ENCODE measurements around the gene CPB2. TPM values are rescaled to one million over a fixed set of nuclear protein-coding genes. Genes with fewer than 3 reads are reported as not detected.

The CPB2 gene
- polyA plus RNA-seq, 1 donor: 0.11 TPM

DNA sequence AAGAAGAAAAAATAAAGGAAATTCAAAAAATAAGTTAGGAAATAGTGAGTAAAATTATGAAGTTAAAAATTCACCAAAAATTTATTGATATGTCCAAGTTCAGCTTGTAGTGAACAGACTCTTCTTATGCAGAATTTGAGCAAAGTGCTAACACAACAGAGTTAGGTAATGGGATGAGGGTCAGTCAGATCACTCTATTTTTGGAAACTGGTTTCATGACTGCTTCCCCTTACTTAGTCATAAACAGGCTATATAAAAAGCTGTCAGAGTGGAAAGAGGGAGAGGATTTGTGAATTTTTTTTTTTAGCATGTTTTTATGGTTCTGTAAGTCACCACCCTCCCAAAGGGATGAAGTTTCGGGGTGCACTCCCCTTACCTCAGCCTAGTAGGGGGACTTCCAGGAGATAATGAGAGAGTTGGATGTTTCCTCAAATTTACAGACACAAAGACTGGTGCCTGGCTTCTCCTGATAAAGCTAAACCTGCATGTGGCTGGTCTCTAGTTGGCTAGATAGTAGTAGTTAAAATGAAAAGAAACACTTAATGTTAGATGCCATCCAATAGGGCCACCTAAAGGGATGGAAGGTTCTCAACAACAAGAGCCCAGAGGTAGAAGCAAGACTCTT, 4.5 kb downstream of the CPB2 start:
- no peak for DNase-seq (ENCODE audit: low read depth)

DNA sequence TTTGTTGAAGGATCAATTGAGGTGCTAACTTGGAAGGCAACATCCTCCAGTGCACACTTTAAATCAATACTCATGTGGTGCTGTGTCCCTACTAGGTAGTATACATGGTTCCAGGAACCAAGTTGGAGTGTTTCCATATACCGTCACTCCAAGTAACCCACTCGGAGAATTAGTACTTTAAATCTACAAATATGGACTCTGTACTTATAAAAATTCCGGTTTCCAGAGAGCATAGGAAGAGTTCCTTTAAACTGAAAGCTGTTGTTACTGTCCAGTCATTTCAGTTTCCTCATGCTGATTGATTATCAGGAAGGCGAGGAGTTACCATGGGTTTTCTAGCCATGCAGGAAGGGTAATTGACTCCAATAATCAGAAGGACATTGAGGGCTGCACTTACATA, 7.2 kb downstream of the CPB2 start:
- no peak for DNase-seq (ENCODE audit: low read depth)

DNA sequence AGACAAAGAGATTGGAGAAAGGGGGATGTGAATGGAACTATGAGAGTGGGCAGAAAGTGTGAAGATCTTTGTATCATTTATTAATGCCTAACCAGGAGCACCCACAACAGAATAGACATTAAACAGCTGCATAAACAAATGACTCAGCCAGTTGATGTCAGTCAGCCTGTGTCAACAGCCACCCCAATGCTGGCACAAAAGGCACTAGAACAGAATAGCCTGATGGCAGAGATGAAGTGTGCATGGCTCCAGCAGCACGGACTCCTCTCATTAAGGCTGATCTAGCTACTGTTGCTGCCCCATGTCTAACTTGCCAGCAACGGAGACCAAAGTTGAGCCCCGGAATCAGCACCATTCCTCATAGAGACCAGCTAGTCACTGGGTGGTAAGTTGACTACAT, 7.8 kb downstream of the CPB2 start:
- no peak for DNase-seq (ENCODE audit: low read depth)

GRCh38 chr13:46094478-46094877, 10.4 kb downstream of the CPB2 start:
- DNase-seq (ENCODE audit: low read depth): no peak

DNA sequence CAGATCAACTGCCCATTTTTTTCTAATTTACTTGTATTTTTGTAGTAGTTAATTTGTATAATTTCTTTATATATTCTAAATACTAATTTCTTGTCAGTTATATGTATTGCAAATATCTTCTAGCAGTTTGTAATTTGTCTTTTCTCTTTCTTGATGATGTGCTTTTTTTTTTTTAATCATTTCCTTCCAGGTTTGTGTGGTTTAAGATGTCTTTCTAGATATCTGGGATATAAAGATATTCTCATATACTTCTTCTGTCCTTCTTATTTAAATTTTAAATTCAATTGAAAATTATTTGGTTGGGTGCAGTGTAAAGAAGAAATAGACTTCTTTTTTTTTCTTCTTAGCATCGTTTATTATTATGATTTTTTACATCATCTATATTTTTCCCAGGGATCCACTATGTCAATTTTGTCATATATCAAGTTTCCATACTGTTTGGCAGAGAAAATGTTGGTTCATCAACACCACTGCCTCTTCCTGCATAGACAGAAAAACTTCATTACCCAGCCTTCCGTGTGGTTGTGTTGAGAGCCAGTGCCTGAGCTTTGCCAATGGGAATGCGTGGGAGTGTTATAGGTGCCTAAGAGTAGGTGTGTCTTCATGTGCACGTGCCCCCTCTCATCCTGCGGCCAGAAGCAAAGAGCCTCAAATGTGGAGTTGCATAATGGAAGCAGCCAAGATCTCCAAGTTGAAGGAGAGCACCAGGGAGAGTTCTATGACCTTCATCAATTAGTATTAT, 15.8 kb downstream of the CPB2 start:
- no peak for DNase-seq (ENCODE audit: low read depth)

- no peak for DNase-seq (ENCODE audit: low read depth)
Measured at GRCh38 chr13:46087481-46087880, 17.4 kb downstream of the CPB2 start.

DNA sequence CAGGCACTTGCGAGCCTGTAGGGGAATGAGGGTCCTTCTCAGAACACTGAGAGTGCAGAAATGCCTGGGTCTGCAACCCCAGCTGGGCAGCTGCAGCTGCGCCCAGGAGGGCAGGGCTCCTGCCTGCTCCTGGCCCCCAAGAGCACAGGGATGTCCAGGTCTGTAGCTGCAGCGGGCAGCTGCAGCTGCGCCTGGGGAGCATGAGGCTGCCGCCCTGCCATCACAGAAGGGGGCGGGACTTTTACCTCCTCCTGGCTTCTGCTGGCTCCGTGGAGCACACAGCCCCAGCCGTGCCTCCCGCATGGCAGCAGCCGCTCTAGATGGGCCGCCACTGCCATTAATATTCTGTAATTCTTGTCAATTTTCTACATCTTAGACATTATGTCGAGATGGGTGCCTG, 17.8 kb downstream of the CPB2 start:
- DNase-seq (ENCODE audit: low read depth): no peak

- DNase-seq (ENCODE audit: low read depth): no peak
Measured at GRCh38 chr13:46086421-46086922, 18.4 kb downstream of the CPB2 start.

GRCh38 chr13:46085737-46086136, 19.1 kb downstream of the CPB2 start:
- no peak for DNase-seq (ENCODE audit: low read depth)

DNA sequence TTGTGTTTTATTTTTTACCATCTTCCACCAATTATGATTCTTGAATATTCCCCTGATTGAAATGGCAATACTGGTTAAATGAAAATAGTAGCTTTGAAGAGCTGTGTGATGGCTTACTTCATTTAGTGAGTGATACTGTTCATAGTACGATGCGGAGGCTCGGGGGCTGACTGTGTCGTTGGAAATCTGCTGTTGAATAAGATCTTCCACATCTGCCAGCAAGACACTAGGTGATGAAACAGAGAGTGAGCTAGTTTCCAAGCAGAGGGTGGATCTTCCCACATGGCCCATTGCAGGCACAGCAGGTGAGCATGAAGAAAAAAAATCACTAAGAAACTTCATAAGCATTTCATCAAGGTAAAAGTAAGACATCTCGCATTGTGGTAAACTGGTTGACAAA, 22.5 kb downstream of the CPB2 start:
- no peak for DNase-seq (ENCODE audit: low read depth)

DNA sequence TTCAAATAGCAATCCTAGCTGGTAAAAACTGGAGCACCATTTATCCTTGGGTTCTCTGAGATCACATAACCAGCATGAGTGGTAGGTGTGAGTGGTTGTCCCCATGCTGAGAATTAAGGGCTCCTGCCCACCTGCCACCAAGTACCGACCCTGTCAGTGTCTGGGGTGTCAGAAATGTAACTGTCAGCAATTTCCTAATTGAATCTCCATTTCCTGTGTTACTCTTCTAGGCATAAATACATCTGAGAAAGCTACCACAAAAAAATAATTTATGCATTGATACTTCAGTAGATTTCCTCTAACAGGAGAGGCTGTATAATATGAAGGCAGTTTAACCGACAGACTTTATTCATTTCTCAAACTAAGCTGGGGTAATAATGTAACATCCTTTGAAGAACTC, 25.1 kb downstream of the CPB2 start:
- DNase-seq (ENCODE audit: low read depth): no peak

DNA sequence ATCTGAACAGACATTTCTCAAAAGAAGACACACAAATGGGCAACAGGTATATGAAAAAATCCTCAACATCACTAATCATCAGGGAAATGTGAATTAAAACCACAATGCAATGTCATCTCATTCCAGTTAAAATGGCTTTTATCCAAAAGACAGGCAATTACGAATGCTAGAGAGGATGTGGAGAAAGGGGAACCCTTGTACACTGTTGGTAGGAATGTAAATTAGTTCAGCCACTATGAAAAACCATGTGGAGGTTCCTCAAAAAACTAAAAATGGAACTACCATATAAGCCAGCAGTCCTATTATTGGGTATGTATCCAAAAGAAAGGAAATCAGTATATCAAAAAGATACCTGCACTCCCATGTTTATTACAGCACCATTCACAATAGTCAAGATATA, 27.6 kb downstream of the CPB2 start:
- DNase-seq (ENCODE audit: low read depth): no peak

GRCh38 chr13:46076827-46077226, 28.0 kb downstream of the CPB2 start:
- DNase-seq (ENCODE audit: low read depth): no peak

GRCh38 chr13:46075811-46076210, 29.0 kb downstream of the CPB2 start:
- no peak for DNase-seq (ENCODE audit: low read depth)

DNA sequence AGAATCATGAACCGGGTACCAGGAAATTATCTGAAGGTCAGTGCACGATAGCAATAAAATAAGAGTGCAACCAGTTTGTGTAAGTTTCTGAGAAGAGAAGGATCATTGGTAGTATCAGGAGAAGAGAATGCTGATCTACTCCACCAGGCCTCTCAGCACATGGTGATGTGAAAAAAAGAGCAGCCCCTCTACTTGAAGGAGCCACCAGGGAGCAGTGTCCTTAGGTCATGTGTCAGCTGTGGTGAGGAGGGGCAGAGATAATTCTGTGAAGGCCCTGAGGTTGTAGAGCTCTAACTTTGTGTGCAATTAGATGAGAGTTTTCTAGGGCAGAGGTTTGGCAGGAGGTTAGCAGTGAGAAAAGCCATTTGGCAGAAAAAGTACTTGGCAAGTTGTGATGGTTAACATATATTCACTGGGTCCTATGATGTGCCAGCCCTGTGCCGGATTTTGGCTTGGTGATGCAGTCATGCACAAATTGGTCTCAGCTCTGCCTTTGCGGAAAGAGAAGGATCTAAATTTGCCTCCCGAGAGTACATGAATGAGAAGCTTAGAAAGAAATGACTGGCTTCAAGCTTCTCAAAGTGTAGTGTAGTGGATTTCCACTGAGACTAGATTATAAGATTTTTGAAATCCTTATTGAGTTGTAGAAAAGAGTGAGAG, 33.1 kb downstream of the CPB2 start:
- no peak for DNase-seq (ENCODE audit: low read depth)

DNA sequence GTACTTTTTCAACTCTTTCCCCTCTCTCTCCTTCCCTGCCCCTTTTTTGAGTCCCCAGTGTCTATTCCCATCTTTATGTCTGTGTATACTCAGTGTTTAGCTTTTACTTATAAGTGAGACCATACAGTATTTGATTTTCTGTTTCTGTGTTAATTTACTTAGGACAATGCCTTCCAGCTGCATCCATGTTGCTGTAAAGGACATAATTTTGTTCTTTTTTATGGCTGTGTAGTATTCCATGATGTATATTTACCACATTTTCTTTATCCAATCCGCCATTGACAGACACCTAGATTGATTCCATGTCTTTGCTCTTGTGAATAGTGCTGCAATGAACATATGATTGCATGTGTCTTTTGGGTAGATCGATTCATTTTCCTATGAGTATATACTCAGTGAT, 41.5 kb downstream of the CPB2 start:
- no peak for DNase-seq (ENCODE audit: low read depth)

- DNase-seq (ENCODE audit: low read depth): no peak
Measured at GRCh38 chr13:46062185-46062584, 42.6 kb downstream of the CPB2 start.

- DNase-seq (ENCODE audit: low read depth): no peak
Measured at GRCh38 chr13:46059405-46059804, 45.4 kb downstream of the CPB2 start.

GRCh38 chr13:46058268-46058667, 46.6 kb downstream of the CPB2 start:
- no peak for DNase-seq (ENCODE audit: low read depth)

- DNase-seq (ENCODE audit: low read depth): no peak
Measured at GRCh38 chr13:46057256-46058015, 47.4 kb downstream of the CPB2 start.

DNA sequence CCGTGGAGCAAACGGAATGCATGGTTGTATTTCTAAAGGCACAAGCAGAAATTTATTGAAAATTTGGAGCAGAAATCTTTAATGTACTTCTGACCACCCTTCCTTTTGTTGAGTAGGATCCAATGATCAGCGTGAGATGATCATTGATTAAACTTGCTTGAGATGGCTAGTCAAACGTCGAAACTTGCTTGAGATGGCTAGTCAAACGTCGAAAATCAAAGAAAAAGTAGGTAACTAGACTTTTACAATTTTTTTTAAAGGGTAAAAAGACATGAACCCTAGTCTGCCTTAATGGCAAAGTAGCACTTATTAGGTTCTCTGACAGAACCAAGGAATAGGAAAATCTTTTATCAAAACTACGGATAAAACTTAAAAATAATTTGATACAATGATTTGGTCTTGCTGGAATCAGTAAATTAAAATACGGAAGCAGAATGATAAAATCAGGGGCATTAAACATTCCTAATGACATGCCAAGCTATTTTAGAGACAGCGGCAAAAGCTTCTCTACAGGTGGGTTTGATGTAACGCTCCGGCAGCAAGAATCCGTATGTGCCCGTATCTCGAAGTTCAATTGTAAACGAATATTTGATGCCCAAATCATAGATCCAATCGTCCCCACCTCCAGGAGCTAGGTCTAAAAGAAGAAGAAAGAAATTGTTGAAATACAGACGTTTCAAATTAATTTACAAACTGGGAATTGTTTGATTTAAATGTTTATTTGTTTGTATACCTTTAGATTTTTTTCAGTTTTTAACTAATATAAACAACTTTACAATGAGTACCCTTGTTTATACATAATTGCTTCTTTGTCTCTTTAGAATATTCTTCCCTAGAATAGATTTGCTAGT, 51.4 kb downstream of the CPB2 start:
- no peak for DNase-seq (ENCODE audit: low read depth)
